AG04450 (cell line): Measurements from ENCODE around the gene NELFE. TPM values are rescaled to one million over a fixed set of nuclear protein-coding genes. Genes with fewer than 3 reads are reported as not detected.

Experiments used
- CTCF ChIA-PET: fragments of 300-600, 350-600 bp; formaldehyde crosslinking; extraction: SDS; loops from one replicate; lab custom pipeline; 2022; ENCODE audit warnings: antibody characterized with exemption, inconsistent platforms; lab: Charles Lee
- POLR2A ChIA-PET: fragments of 350-600 bp; formaldehyde crosslinking; extraction: SDS; loops from one replicate; lab custom pipeline; 2021; ENCODE audit warnings: antibody characterized with exemption, inconsistent platforms; lab: Yijun Ruan, JAX
- DNase-seq: peaks from one replicate; pipeline ENCODE4 v3.0.0-alpha.2; 2011; ENCODE audit warnings: low read depth, low spot score
- H3K27ac ChIP-seq: one replicate; pipeline ENCODE4 v1.5.1; 2012; ENCODE audit warnings: low read depth, low read length, control low read depth
- H3K27me3 ChIP-seq: one replicate; pipeline ENCODE4 v1.6.0; 2012; ENCODE audit warnings: low read length; ENCODE audit not compliant: control insufficient read depth, insufficient read depth
- H3K4me3 ChIP-seq: 2 replicates; pipeline ENCODE4 v1.5.1; 2011; ENCODE audit warnings: mild to moderate bottlenecking, low read depth, low read length, control low read depth
- H3K9me3 ChIP-seq: 2 replicates; pipeline ENCODE4 v1.5.1; 2012; ENCODE audit warnings: low read length; ENCODE audit not compliant: control insufficient read depth, insufficient read depth
- polyA plus RNA-seq: library from polyadenylated mRNA; depleted of rRNA; stranded (reverse); fragments of >200 nt; gene quantifications from 2 replicates; pipeline ENCODE4 v1.2.3, GENCODE V29; 2011; rRNA removed
- small RNA-seq: library from RNA; depleted of rRNA; stranded (forward); fragments of <200 nt; gene quantifications from one replicate; pipeline ENCODE3, GENCODE V24; 2012; ENCODE audit warnings: low read depth; ENCODE audit not compliant: insufficient read length
- TF ChIP-seq, protein P1 (sequence below): IDR thresholded peaks from 2 replicates; pipeline ENCODE4 v1.5.1; 2011; ENCODE audit warnings: low read depth, low read length, control low read depth, inconsistent platforms

Gene NELFE
- polyA plus RNA-seq, 1 experiment, result 51.4 TPM

DNA sequence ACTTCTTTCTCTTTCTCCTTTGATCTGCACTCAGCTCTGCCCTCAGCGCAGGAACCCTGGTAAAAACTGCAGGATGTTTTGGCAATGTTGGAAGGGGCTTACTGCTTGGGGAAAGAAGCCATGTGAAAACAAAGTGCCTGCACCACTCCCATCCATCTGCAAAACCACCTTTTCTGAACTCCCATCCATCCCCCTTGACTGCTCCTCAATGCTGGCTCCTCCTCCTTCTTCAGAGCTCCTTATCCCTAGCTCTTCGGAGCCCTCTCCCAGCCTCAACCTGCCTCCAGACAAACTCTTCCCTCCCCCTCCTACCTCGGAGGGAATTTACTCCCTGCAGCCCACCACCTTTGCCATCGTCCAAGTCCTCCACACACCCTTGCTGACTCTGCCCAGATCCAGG, 52.6 kb downstream of the NELFE start:
- H3K4me3 ChIP-seq, result no peak overlapping the region
- TF ChIP-seq, protein P1, sequence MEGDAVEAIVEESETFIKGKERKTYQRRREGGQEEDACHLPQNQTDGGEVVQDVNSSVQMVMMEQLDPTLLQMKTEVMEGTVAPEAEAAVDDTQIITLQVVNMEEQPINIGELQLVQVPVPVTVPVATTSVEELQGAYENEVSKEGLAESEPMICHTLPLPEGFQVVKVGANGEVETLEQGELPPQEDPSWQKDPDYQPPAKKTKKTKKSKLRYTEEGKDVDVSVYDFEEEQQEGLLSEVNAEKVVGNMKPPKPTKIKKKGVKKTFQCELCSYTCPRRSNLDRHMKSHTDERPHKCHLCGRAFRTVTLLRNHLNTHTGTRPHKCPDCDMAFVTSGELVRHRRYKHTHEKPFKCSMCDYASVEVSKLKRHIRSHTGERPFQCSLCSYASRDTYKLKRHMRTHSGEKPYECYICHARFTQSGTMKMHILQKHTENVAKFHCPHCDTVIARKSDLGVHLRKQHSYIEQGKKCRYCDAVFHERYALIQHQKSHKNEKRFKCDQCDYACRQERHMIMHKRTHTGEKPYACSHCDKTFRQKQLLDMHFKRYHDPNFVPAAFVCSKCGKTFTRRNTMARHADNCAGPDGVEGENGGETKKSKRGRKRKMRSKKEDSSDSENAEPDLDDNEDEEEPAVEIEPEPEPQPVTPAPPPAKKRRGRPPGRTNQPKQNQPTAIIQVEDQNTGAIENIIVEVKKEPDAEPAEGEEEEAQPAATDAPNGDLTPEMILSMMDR, result no peak
- no peak overlapping the region for H3K27ac ChIP-seq
- no peaks in the 10 kb centered on the region for H3K27me3 ChIP-seq
- no peaks in the 10 kb centered on the region for H3K9me3 ChIP-seq
- ChIA-PET POLR2A (no interaction called here), CTCF (interaction anchor here (5.1 kb wide), 1 partner anchor 46 kb away, joined by 29 read pairs; no protein-coding TSS in a partner anchor)
- no peak for DNase-seq

DNA sequence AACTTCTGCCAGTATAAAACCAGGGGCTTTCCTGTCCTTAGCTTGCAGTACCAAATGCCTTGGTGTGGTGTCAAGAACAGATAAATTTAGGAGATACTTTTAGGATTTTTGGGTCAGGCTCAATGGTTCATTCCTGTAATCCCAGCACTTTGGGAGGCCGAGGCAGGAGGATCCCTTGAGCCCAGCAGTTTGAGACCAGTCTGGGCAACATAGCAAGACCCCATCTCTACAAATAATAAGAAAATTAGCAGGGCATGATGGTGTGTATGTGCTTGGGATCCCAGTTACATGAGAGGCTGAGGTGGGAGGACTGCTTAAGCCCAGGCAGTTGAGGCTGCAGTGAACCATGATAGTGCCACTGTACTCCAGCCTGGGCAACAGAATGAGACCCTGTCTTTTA, 53.7 kb downstream of the NELFE start:
- TF ChIP-seq, protein P1, result no peak
- ChIA-PET CTCF (interaction anchor here (5.1 kb wide), 1 partner anchor 47 kb away, joined by 29 read pairs; no protein-coding TSS in a partner anchor), POLR2A (no interaction called here)
- no peaks in the 10 kb centered on the region for H3K27me3 ChIP-seq
- no peak overlapping the region for H3K27ac ChIP-seq
- no peak for DNase-seq
- H3K4me3 ChIP-seq, result no peak overlapping the region
- no peaks in the 10 kb centered on the region; the same call in 1 of the 2 replicates for H3K9me3 ChIP-seq

DNA sequence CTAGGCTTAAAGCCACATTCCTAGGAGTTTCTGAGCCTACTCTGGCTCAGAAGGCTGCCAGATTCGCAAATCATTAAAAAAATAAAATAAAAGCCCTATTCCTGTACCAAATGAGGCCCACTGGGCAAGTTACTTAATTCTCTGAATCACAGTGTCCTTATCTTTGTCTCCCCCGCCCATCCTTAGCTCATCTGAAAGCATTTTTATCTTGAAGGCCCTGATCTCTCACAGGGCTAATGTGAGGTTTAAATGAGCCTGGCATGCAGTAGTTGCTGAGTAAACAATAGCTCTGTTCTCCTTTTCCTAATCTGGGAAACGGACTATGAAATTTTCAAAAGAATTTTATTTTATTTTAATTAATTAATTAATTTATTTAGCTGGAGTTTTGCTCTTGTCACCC, 54.8 kb downstream of the NELFE start:
- POLR2A ChIA-PET, result no interaction called here
- H3K4me3 ChIP-seq, result no peak overlapping the region
- TF ChIP-seq, protein P1, result no peak
- no peaks in the 10 kb centered on the region; the same call in 1 of the 2 replicates for H3K9me3 ChIP-seq
- CTCF ChIA-PET, result interaction anchor here (5.1 kb wide), 1 partner anchor 48 kb away, joined by 29 read pairs; no protein-coding TSS in a partner anchor
- H3K27ac ChIP-seq, result no peak overlapping the region
- DNase-seq, result no peak
- H3K27me3 ChIP-seq, result no peaks in the 10 kb centered on the region

Small RNA genes within 50 kb of the gene (small RNA-seq; reads per million reads assigned to genes)
- not detected for gene AL645922.1

Other genes with a start within 250 kb of the NELFE start
- gene LY6G6D, start 243.6 kb downstream of the NELFE start, polyA plus RNA-seq, result not detected in 2 replicates
- gene LY6G6C, start 237.2 kb downstream of the NELFE start, polyA plus RNA-seq, result not detected in 2 replicates
- gene MPIG6B, start 235.6 kb downstream of the NELFE start, polyA plus RNA-seq, result not detected in 2 replicates
- 44.4 and 59.1 TPM in 2 replicates for gene DDAH2, start 229.7 kb downstream of the NELFE start, polyA plus RNA-seq
- gene CLIC1, start 222.4 kb downstream of the NELFE start, polyA plus RNA-seq, result 466 and 531 TPM in 2 replicates
- 6.4 and 7.2 TPM in 2 replicates for gene MSH5, start 219.0 kb downstream of the NELFE start, polyA plus RNA-seq
- 0.24 and 0.88 TPM in 2 replicates for gene SAPCD1, start 196.3 kb downstream of the NELFE start, polyA plus RNA-seq
- gene VWA7, start 181.6 kb downstream of the NELFE start, polyA plus RNA-seq, result 0.10 and 0.32 TPM in 2 replicates
- gene VARS1, start 163.2 kb downstream of the NELFE start, polyA plus RNA-seq, result 16.0 and 23.9 TPM in 2 replicates
- 34.2 and 38.3 TPM in 2 replicates for gene LSM2, start 152.0 kb downstream of the NELFE start, polyA plus RNA-seq
- 1.1 and 1.2 TPM in 2 replicates for gene HSPA1L, start 143.7 kb downstream of the NELFE start, polyA plus RNA-seq
- gene HSPA1A, start 143.4 kb downstream of the NELFE start, polyA plus RNA-seq, result 46.6 and 50.4 TPM in 2 replicates
- gene HSPA1B, start 131.2 kb downstream of the NELFE start, polyA plus RNA-seq, result 31.9 TPM in 2 replicates
- gene NEU1, start 96.2 kb downstream of the NELFE start, polyA plus RNA-seq, result 39.0 and 49.4 TPM in 2 replicates
- gene SLC44A4, start 80.0 kb downstream of the NELFE start, polyA plus RNA-seq, result 0.04 and 0.12 TPM in 2 replicates
- gene EHMT2, start 61.3 kb downstream of the NELFE start, polyA plus RNA-seq, result 23.8 and 28.5 TPM in 2 replicates
- 2.4 and 4.3 TPM in 2 replicates for gene ZBTB12, start 56.9 kb downstream of the NELFE start, polyA plus RNA-seq
- gene C2, start 31.3 kb downstream of the NELFE start, polyA plus RNA-seq, result 1.5 and 1.9 TPM in 2 replicates
- gene CFB, start 12.9 kb downstream of the NELFE start, polyA plus RNA-seq, result 13.3 and 14.0 TPM in 2 replicates
- gene SKIC2, start 204 bp upstream of the NELFE start, polyA plus RNA-seq, result 26.0 and 30.4 TPM in 2 replicates
- gene DXO, start 13.2 kb upstream of the NELFE start, polyA plus RNA-seq, result 11.4 and 14.9 TPM in 2 replicates
- gene C4A, start 23.1 kb upstream of the NELFE start, polyA plus RNA-seq, result 7.5 and 7.6 TPM in 2 replicates
- gene C4B, start 55.8 kb upstream of the NELFE start, polyA plus RNA-seq, result 5.8 and 7.8 TPM in 2 replicates
- gene CYP21A2, start 79.4 kb upstream of the NELFE start, polyA plus RNA-seq, result 0.05 and 0.06 TPM in 2 replicates
- 0.25 and 0.35 TPM in 2 replicates for gene TNXB, start 150.4 kb upstream of the NELFE start, polyA plus RNA-seq
- gene ATF6B, start 169.3 kb upstream of the NELFE start, polyA plus RNA-seq, result 39.2 and 60.0 TPM in 2 replicates
- gene FKBPL, start 171.3 kb upstream of the NELFE start, polyA plus RNA-seq, result 3.1 and 3.8 TPM in 2 replicates
- 0.27 and 0.47 TPM in 2 replicates for gene PRRT1, start 193.0 kb upstream of the NELFE start, polyA plus RNA-seq
- 12.6 and 14.1 TPM in 2 replicates for gene PPT2, start 195.2 kb upstream of the NELFE start, polyA plus RNA-seq
- 2.5 and 2.8 TPM in 2 replicates for gene EGFL8, start 205.6 kb upstream of the NELFE start, polyA plus RNA-seq
- gene AGPAT1, start 217.1 kb upstream of the NELFE start, polyA plus RNA-seq, result 97.1 and 116 TPM in 2 replicates
- gene RNF5, start 219.4 kb upstream of the NELFE start, polyA plus RNA-seq, result 33.3 TPM in 2 replicates
- 2.4 and 2.6 TPM in 2 replicates for gene AGER, start 225.3 kb upstream of the NELFE start, polyA plus RNA-seq
- 56.5 and 59.2 TPM in 2 replicates for gene PBX2, start 231.2 kb upstream of the NELFE start, polyA plus RNA-seq
- 4.7 and 6.0 TPM in 2 replicates for gene GPSM3, start 233.7 kb upstream of the NELFE start, polyA plus RNA-seq